Neural progenitor cell (in vitro differentiated cells): ENCODE measurements around the gene SCYGR3. TPM values are rescaled to one million over a fixed set of nuclear protein-coding genes. Genes with fewer than 3 reads are reported as not detected.

ENCODE experiments used
- DNase-seq: peaks from one replicate; pipeline ENCODE4 v3.0.0-alpha.2; 2016; ENCODE audit warnings: low spot score
- H2AFZ ChIP-seq: fragments of 200-600 bp; sonication (generic); replicated peaks from 2 replicates; pipeline ENCODE4 v1.6.1; 2016; ENCODE audit warnings: antibody characterized with exemption
- H3F3A ChIP-seq: fragments of 200-600 bp; sonication (generic); 2 replicates; pipeline ENCODE4 v1.6.1; 2016; ENCODE audit warnings: antibody characterized with exemption, low read depth
- H3K27ac ChIP-seq: fragments of 200-600 bp; sonication (generic); 2 replicates; pipeline ENCODE4 v1.5.1; 2016; ENCODE audit warnings: mild to moderate bottlenecking
- H3K27me3 ChIP-seq: fragments of 200-600 bp; sonication (generic); 2 replicates; pipeline ENCODE4 v1.6.1; 2016; ENCODE audit warnings: mild to moderate bottlenecking, moderate library complexity
- H3K36me3 ChIP-seq: fragments of 200-600 bp; sonication (generic); 2 replicates; pipeline ENCODE4 v1.5.1; 2016
- H3K4me1 ChIP-seq: fragments of 200-600 bp; sonication (generic); 2 replicates; pipeline ENCODE4 v1.6.1; 2016; ENCODE audit warnings: mixed run types
- H3K4me2 ChIP-seq: fragments of 200-600 bp; sonication (generic); 2 replicates; pipeline ENCODE4 v1.6.1; 2016
- H3K4me3 ChIP-seq: fragments of 200-600 bp; sonication (generic); 2 replicates; pipeline ENCODE4 v1.5.1; 2016
- H3K79me2 ChIP-seq: fragments of 200-600 bp; sonication (generic); 2 replicates; pipeline ENCODE4 v1.6.1; 2016; ENCODE audit warnings: low read depth
- H3K9ac ChIP-seq: fragments of 200-600 bp; sonication (generic); 2 replicates; pipeline ENCODE4 v1.6.1; 2016
- H3K9me3 ChIP-seq: fragments of 200-600 bp; sonication (generic); 2 replicates; pipeline ENCODE4 v1.5.1; 2016; ENCODE audit warnings: low read depth
- H4K20me1 ChIP-seq: fragments of 200-600 bp; sonication (generic); 2 replicates; pipeline ENCODE4 v1.6.1; 2016; ENCODE audit warnings: low read depth
- H3K27ac Mint-ChIP-seq: 3 replicates; pipeline ENCODE4 v1.8.0; 2021; ENCODE audit warnings: mixed read lengths
- H3K27me3 Mint-ChIP-seq: 2 replicates; pipeline ENCODE4 v1.8.0; 2022; ENCODE audit warnings: low read depth, mild to moderate bottlenecking, inconsistent platforms, moderate library complexity, mixed read lengths; ENCODE audit not compliant: insufficient read depth
- H3K36me3 Mint-ChIP-seq: 3 replicates; pipeline ENCODE4 v1.8.0; 2021; ENCODE audit warnings: mixed read lengths
- H3K4me1 Mint-ChIP-seq: 3 replicates; pipeline ENCODE4 v1.8.0; 2021; ENCODE audit warnings: mixed read lengths
- H3K4me3 Mint-ChIP-seq: 3 replicates; pipeline ENCODE4 v1.8.0; 2021; ENCODE audit warnings: mild to moderate bottlenecking, moderate library complexity, mixed read lengths
- H3K9me3 Mint-ChIP-seq: 3 replicates; pipeline ENCODE4 v1.8.0; 2020; ENCODE audit warnings: mixed read lengths
- EZH2 ChIP-seq: fragments of 200-600 bp; sonication (generic); IDR thresholded peaks from 2 replicates; pipeline ENCODE4 v1.6.1; 2017; ENCODE audit warnings: antibody characterized with exemption, mild to moderate bottlenecking, moderate library complexity
- EZH2phosphoT487 ChIP-seq: fragments of 200-600 bp; sonication (generic); IDR thresholded peaks from 2 replicates; pipeline ENCODE4 v1.6.1; 2017; ENCODE audit warnings: antibody characterized with exemption
- total RNA-seq: library from RNA; depleted of rRNA; stranded (reverse); fragments of >200 nt; gene quantifications from 2 replicates; pipeline ENCODE4 v1.2.3, GENCODE V29; 2015; ENCODE audit warnings: low replicate concordance
- TF ChIP-seq, protein P1 (sequence below): fragments of 200-600 bp; sonication (generic); IDR thresholded peaks from 2 replicates; pipeline ENCODE4 v1.5.1; 2017; ENCODE audit warnings: antibody characterized with exemption, mild to moderate bottlenecking

The SCYGR3 gene
- total RNA-seq, 1 donor from 2014 or later: not detected

DNA sequence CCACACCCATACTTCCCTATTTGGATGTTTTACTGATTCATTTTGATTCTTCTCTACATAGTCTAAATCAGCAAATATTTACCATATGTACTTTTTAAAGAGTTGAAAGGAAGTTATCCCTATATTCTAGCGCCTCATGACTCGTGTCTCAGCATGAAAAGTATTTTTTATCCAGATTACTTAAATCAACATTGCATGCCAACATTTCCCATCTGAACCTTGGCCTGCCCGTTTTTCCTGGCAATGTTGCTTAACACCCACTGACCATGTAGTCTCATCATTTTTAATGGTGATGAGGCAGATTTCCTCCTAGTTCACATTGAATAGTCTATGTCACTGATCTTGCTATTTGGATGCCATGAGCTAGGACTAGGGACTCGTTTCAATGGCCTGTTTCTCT is 38.8 kb upstream of the SCYGR3 start:
- H3K36me3 ChIP-seq: no peaks in the 10 kb centered on the region
- DNase-seq: no peak
- no peak overlapping the region for H3K4me2 ChIP-seq
- Mint-ChIP-seq H3K9me3 (no peaks in the 10 kb centered on the region), H3K4me3 (no peak overlapping the region), H3K27ac (no peak overlapping the region), H3K27me3 (no peaks in the 10 kb centered on the region), H3K4me1 (no peaks in the 10 kb centered on the region), H3K36me3 (no peaks in the 10 kb centered on the region)
- no peaks in the 10 kb centered on the region for H4K20me1 ChIP-seq
- H3K4me1 ChIP-seq: no peaks in the 10 kb centered on the region
- no peaks in the 10 kb centered on the region for H3K9me3 ChIP-seq
- TF ChIP-seq EZH2phosphoT487 (no peak), EZH2 (no peak)
- TF ChIP-seq, protein P1, sequence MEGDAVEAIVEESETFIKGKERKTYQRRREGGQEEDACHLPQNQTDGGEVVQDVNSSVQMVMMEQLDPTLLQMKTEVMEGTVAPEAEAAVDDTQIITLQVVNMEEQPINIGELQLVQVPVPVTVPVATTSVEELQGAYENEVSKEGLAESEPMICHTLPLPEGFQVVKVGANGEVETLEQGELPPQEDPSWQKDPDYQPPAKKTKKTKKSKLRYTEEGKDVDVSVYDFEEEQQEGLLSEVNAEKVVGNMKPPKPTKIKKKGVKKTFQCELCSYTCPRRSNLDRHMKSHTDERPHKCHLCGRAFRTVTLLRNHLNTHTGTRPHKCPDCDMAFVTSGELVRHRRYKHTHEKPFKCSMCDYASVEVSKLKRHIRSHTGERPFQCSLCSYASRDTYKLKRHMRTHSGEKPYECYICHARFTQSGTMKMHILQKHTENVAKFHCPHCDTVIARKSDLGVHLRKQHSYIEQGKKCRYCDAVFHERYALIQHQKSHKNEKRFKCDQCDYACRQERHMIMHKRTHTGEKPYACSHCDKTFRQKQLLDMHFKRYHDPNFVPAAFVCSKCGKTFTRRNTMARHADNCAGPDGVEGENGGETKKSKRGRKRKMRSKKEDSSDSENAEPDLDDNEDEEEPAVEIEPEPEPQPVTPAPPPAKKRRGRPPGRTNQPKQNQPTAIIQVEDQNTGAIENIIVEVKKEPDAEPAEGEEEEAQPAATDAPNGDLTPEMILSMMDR: no peak
- no peak overlapping the region for H3K9ac ChIP-seq
- no peaks in the 10 kb centered on the region for H3K27me3 ChIP-seq
- H3K27ac ChIP-seq: no peak overlapping the region
- H3F3A ChIP-seq: no peaks in the 10 kb centered on the region
- H3K4me3 ChIP-seq: no peak overlapping the region
- H2AFZ ChIP-seq: no peak overlapping the region
- H3K79me2 ChIP-seq: no peaks in the 10 kb centered on the region

DNA sequence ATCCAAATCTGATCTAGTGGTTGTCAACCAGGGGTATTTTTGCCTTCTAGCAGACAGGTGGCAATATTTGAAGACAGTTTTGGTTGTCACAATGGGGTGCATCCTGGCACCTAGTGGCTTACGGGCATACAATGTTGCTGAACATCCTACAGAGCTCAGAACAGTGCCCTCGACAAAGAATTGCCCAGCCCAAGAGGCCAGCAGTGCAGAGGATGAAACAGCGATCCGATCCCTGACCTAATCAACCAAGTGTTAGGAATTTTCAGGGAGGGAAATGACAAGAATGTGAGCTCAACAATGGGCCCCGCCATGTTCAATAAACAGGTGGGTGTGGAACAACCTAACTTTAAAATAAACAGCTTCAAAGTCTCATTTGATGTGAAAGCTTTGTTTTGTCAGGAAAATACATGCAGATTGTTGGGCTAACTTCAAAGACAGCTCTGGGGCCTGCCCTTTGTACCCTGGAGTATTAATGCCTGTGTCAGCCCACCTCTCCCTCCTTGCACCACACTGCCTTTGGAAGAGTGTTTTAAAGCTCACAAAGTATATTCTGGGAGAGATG is 29.4 kb upstream of the SCYGR3 start:
- Mint-ChIP-seq H3K27ac (no peak overlapping the region), H3K27me3 (no peaks in the 10 kb centered on the region)
- TF ChIP-seq EZH2: no peak
- TF ChIP-seq, protein P1: no peak
- no peak for TF ChIP-seq EZH2phosphoT487

DNA sequence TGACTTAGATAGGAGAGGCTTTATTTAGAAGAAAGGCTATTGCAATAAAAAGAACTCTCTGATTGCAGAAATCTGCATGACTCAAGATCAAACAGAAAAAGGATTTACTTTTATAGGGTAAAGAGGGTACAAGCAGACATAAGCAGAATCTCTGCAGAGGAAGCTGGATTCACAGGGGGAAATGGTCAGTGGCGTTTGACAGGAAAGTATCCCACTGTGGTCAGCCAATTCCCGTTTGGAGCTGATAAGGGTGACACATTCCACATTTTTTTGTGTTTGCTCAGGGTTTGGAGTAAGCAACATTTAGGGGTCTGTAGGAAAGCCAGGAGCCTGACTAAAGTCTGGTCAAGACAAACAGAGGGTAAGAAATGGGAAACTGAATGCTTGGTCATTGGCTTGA is 28.0 kb upstream of the SCYGR3 start:
- peaks cover 3% of the 10 kb centered on the region for H3K27me3 Mint-ChIP-seq

More for the DNA sequence above, 29.4 kb upstream of the SCYGR3 start:
- DNase-seq: peak; percentile 28
- no peak overlapping the region for H3K9ac ChIP-seq
- no peaks in the 10 kb centered on the region for H3F3A ChIP-seq
- no peaks in the 10 kb centered on the region for H3K9me3 ChIP-seq
- H3K4me1 ChIP-seq: peaks cover 7% of the 10 kb centered on the region
- peaks cover 3% of the 10 kb centered on the region for H3K4me1 Mint-ChIP-seq
- H2AFZ ChIP-seq: no peak overlapping the region
- no peak overlapping the region for H3K27ac ChIP-seq
- H3K9me3 Mint-ChIP-seq: no peaks in the 10 kb centered on the region
- H4K20me1 ChIP-seq: no peaks in the 10 kb centered on the region
- H3K79me2 ChIP-seq: no peaks in the 10 kb centered on the region
- no peak overlapping the region for H3K4me2 ChIP-seq
- H3K27me3 ChIP-seq: no peaks in the 10 kb centered on the region
- H3K36me3 Mint-ChIP-seq: no peaks in the 10 kb centered on the region
- no peak overlapping the region for H3K4me3 ChIP-seq
- no peaks in the 10 kb centered on the region for H3K36me3 ChIP-seq
- H3K4me3 Mint-ChIP-seq: no peak overlapping the region

More for the DNA sequence above, 28.0 kb upstream of the SCYGR3 start:
- H3K79me2 ChIP-seq: no peaks in the 10 kb centered on the region
- no peak overlapping the region for H3K27ac Mint-ChIP-seq
- H2AFZ ChIP-seq: peak overlapping the region; percentile 42
- no peak overlapping the region for H3K27ac ChIP-seq
- DNase-seq: no peak
- H3K9ac ChIP-seq: no peak overlapping the region
- no peaks in the 10 kb centered on the region for H3K9me3 ChIP-seq
- H3K9me3 Mint-ChIP-seq: no peaks in the 10 kb centered on the region
- H3K4me3 Mint-ChIP-seq: no peak overlapping the region
- no peaks in the 10 kb centered on the region for H3K36me3 ChIP-seq
- H3K36me3 Mint-ChIP-seq: no peaks in the 10 kb centered on the region
- H3K27me3 ChIP-seq: no peaks in the 10 kb centered on the region
- H3F3A ChIP-seq: no peaks in the 10 kb centered on the region
- no peak overlapping the region for H3K4me2 ChIP-seq
- TF ChIP-seq EZH2phosphoT487: no peak
- TF ChIP-seq EZH2: no peak
- TF ChIP-seq, protein P1: no peak
- peaks cover 7% of the 10 kb centered on the region for H3K4me1 ChIP-seq
- no peak overlapping the region for H3K4me3 ChIP-seq
- H4K20me1 ChIP-seq: no peaks in the 10 kb centered on the region
- peaks cover 3% of the 10 kb centered on the region for H3K4me1 Mint-ChIP-seq
